SK-N-SH (cell line): Measurements from ENCODE around the gene PPCS. TPM values are rescaled to one million over a fixed set of nuclear protein-coding genes. Genes with fewer than 3 reads are reported as not detected.

Source experiments
- CTCF ChIA-PET: fragments of 300-600, 350-600 bp; formaldehyde crosslinking; extraction: SDS; loops from one replicate; lab custom pipeline; 2021; lab: Yijun Ruan, JAX
- POLR2A ChIA-PET: fragments of 350-600 bp; sonication (Branson Sonifier 250); formaldehyde crosslinking; extraction: SDS; loops from one replicate; lab custom pipeline; 2020; ENCODE audit warnings: antibody characterized with exemption, inconsistent platforms; lab: Yijun Ruan, JAX
- DNase-seq: peaks from one replicate; pipeline ENCODE4 v3.0.0; 2012
- H2AFZ ChIP-seq: fragments of 200-600 bp; sonication (generic); 2 replicates; pipeline ENCODE4 v1.8.1; 2016; ENCODE audit warnings: antibody characterized with exemption, mild to moderate bottlenecking, low read depth
- H3F3A ChIP-seq: fragments of 200-600 bp; sonication (generic); replicated peaks from 2 replicates; pipeline ENCODE3; 2016; ENCODE audit warnings: antibody characterized with exemption, mild to moderate bottlenecking; ENCODE audit not compliant: insufficient read depth
- H3K27ac ChIP-seq, 2 experiments: fragments of 200-500 bp in 1 of 2; fragments of 200-600 bp in 1 of 2; sonication (Bioruptor generic) in 1 of 2; sonication (generic), shearing (Covaris generic) in 1 of 2; 2 replicates each; pipeline versions ENCODE4 v1.5.1 to v1.6.1; 2014 to 2016; ENCODE audit warnings: low read depth in 2 of 2, inconsistent platforms in 1 of 2, low read length in 1 of 2, mild to moderate bottlenecking in 1 of 2, mixed read lengths in 1 of 2
- H3K27me3 ChIP-seq: fragments of 200-600 bp; sonication (generic), shearing (Covaris generic); 2 replicates; pipeline ENCODE4 v1.6.1; 2016; ENCODE audit warnings: mixed run types; ENCODE audit not compliant: insufficient read depth
- H3K36me3 ChIP-seq, 2 experiments: fragments of 200-500 bp in 1 of 2; fragments of 200-600 bp in 1 of 2; sonication (Bioruptor generic) in 1 of 2; sonication (generic) in 1 of 2; replicated peaks in 1 of 2; 2 replicates each; pipeline versions ENCODE3 to v1.5.1; 2014 to 2016; ENCODE audit warnings: low read length in 1 of 2, mild to moderate bottlenecking in 1 of 2; ENCODE audit not compliant: insufficient read depth in 2 of 2, control insufficient read depth in 1 of 2
- H3K4me1 ChIP-seq, 2 experiments: fragments of 200-500 bp in 1 of 2; fragments of 200-600 bp in 1 of 2; sonication (Bioruptor generic) in 1 of 2; sonication (generic), shearing (Covaris generic) in 1 of 2; 2 replicates each; pipeline versions ENCODE4 v1.5.1 to v1.6.1; 2014 to 2016; ENCODE audit warnings: low read depth in 1 of 2, low read length in 1 of 2, mixed run types in 1 of 2; ENCODE audit not compliant: insufficient read depth in 2 of 2, control insufficient read depth in 1 of 2
- H3K4me2 ChIP-seq: fragments of 200-600 bp; sonication (generic), shearing (Covaris generic); 2 replicates; pipeline ENCODE4 v1.6.1; 2017; ENCODE audit warnings: mixed run types
- H3K4me3 ChIP-seq, 2 experiments: fragments of 200-500 bp in 1 of 2; fragments of 200-600 bp in 1 of 2; sonication (Bioruptor generic) in 1 of 2; sonication (generic), shearing (Covaris generic) in 1 of 2; 2 replicates each; pipeline versions ENCODE4 v1.5.1 to v1.8.1; 2014 to 2016; ENCODE audit warnings: low read depth in 2 of 2, inconsistent platforms in 1 of 2, low read length in 1 of 2, mild to moderate bottlenecking in 1 of 2, mixed read lengths in 1 of 2, moderate library complexity in 1 of 2
- H3K79me2 ChIP-seq: fragments of 200-600 bp; sonication (generic); 2 replicates; pipeline ENCODE4 v1.8.1; 2017; ENCODE audit warnings: mild to moderate bottlenecking; ENCODE audit not compliant: insufficient read depth
- H3K9ac ChIP-seq: fragments of 200-600 bp; sonication (generic); 2 replicates; pipeline ENCODE4 v1.6.1; 2017; ENCODE audit warnings: mixed run types
- H3K9me2 ChIP-seq: fragments of 200-600 bp; sonication (generic); 2 replicates; pipeline ENCODE4 v1.6.1; 2017; ENCODE audit warnings: mixed run types
- H3K9me3 ChIP-seq: fragments of 200-600 bp; sonication (generic); 2 replicates; pipeline ENCODE4 v1.6.1; 2017; ENCODE audit warnings: mixed run types, mild to moderate bottlenecking, moderate library complexity
- H4K20me1 ChIP-seq: fragments of 200-600 bp; sonication (generic); 2 replicates; pipeline ENCODE4 v1.6.1; 2017; ENCODE audit warnings: mild to moderate bottlenecking, mixed run types; ENCODE audit not compliant: insufficient read depth
- EZH2phosphoT487 ChIP-seq: fragments of 200-600 bp; sonication (generic); IDR thresholded peaks from 2 replicates; pipeline ENCODE4 v1.6.1; 2017; ENCODE audit warnings: low read depth, mixed run types, mild to moderate bottlenecking, antibody characterized with exemption, moderate library complexity, borderline replicate concordance
- FOSL2 ChIP-seq: IDR thresholded peaks from 2 replicates; pipeline ENCODE4 v1.4.0; 2012; ENCODE audit warnings: low read depth, mild to moderate bottlenecking, moderate library complexity, borderline replicate concordance
- FOXJ3 ChIP-seq: sonication (generic); formaldehyde crosslinking; IDR thresholded peaks from 2 replicates; pipeline ENCODE4 v1.5.1; 2020; ENCODE audit warnings: mild to moderate bottlenecking, missing genetic modification reagents
- JUND ChIP-seq: IDR thresholded peaks from 2 replicates; pipeline ENCODE4 v1.4.0; 2012
- MXI1 ChIP-seq: IDR thresholded peaks from 2 replicates; pipeline ENCODE4 v1.6.1; 2012; ENCODE audit warnings: mild to moderate bottlenecking, low read depth, low read length, improper control_type of control experiment
- NFIC ChIP-seq: IDR thresholded peaks from 2 replicates; pipeline ENCODE4 v1.4.0; 2012; ENCODE audit warnings: borderline replicate concordance
- RAD21 ChIP-seq: IDR thresholded peaks from 2 replicates; pipeline ENCODE4 v1.6.1; 2012; ENCODE audit warnings: mild to moderate bottlenecking, low read length
- RFX5 ChIP-seq: IDR thresholded peaks from 2 replicates; pipeline ENCODE4 v1.6.1; 2012; ENCODE audit warnings: mild to moderate bottlenecking, improper control_type of control experiment, low read length
- TCF12 ChIP-seq: IDR thresholded peaks from 2 replicates; pipeline ENCODE4 v1.4.0; 2012
- WGBS: methylation state at CpG from one replicate; pipeline ENCODE4 v1.1.6; 2017; ENCODE audit warnings: low lambda C conversion rate; 5-methylcytosine and 5-hydroxymethylcytosine counted together
- polyA plus RNA-seq, 3 experiments: library from polyadenylated mRNA; depleted of rRNA; stranded (reverse); fragments of >200 nt; gene quantifications; 2 replicates each; pipeline ENCODE4 v1.2.3, GENCODE V29; 2012
- TF ChIP-seq, protein P1 (sequence below): IDR thresholded peaks from 2 replicates; pipeline ENCODE4 v1.6.1; 2012; ENCODE audit warnings: mild to moderate bottlenecking, low read depth, low read length, moderate library complexity
- TF ChIP-seq, protein P2 (sequence below): fragments of 150-350 bp; IDR thresholded peaks from 2 replicates; pipeline ENCODE4 v1.6.1; 2017; ENCODE audit warnings: antibody characterized with exemption, low read length, low read depth, borderline replicate concordance
- TF ChIP-seq, protein P3 (sequence below): fragments of 150-350 bp; IDR thresholded peaks from 2 replicates; pipeline ENCODE4 v1.6.1; 2016; ENCODE audit warnings: mild to moderate bottlenecking, low read depth, low read length

The PPCS gene
- polyA plus RNA-seq, 1 of the 3 experiments (the other 2 are of a cell fraction): 40.0 TPM

DNA sequence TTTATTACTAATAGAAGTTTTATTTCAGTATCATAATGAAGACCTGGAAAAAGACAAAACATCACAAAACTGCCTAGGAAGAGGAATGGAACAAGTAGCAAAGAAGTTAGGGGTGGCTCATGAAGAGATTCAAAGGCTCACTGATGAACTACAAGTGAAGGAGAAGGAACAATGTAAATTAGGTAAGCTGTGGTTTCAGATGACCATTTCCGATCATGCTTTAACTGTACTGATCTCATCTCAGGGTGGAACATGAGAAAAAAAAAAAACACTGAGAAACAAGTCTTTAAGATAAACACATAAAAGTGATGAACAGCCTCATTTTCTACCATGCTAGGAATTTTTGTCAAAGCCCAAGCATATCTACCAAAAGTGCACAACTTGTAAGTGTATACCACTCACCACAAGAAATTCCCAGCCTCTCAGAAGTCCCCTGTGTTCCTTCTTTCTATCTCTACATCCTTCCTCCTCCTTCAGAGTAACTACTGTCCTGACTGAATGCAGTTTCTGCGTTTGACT lies 26.4 kb downstream of the PPCS start:
- DNase-seq: no peak
- Histone ChIP-seq H3F3A (peaks cover 4% of the 10 kb centered on the region), H3K79me2 (no peaks in the 10 kb centered on the region), H3K27ac (no peak overlapping the region), H3K4me2 (no peak overlapping the region), H3K27me3 (no peaks in the 10 kb centered on the region), H4K20me1 (no peaks in the 10 kb centered on the region), H3K9me2 (no peaks in the 10 kb centered on the region), H3K4me1 (no peaks in the 10 kb centered on the region), H3K36me3 (peaks cover 0 to 3% of the 10 kb centered on the region in 2 experiments), H3K4me3 (no peak overlapping the region), H3K9ac (no peak overlapping the region), H3K9me3 (no peaks in the 10 kb centered on the region), H2AFZ (no peak overlapping the region)
- 96% methylated on average over 2 of the region's 2 CpGs for WGBS
- ChIA-PET CTCF (no interaction called here), POLR2A (no interaction called here)
- TF ChIP-seq, protein P1, sequence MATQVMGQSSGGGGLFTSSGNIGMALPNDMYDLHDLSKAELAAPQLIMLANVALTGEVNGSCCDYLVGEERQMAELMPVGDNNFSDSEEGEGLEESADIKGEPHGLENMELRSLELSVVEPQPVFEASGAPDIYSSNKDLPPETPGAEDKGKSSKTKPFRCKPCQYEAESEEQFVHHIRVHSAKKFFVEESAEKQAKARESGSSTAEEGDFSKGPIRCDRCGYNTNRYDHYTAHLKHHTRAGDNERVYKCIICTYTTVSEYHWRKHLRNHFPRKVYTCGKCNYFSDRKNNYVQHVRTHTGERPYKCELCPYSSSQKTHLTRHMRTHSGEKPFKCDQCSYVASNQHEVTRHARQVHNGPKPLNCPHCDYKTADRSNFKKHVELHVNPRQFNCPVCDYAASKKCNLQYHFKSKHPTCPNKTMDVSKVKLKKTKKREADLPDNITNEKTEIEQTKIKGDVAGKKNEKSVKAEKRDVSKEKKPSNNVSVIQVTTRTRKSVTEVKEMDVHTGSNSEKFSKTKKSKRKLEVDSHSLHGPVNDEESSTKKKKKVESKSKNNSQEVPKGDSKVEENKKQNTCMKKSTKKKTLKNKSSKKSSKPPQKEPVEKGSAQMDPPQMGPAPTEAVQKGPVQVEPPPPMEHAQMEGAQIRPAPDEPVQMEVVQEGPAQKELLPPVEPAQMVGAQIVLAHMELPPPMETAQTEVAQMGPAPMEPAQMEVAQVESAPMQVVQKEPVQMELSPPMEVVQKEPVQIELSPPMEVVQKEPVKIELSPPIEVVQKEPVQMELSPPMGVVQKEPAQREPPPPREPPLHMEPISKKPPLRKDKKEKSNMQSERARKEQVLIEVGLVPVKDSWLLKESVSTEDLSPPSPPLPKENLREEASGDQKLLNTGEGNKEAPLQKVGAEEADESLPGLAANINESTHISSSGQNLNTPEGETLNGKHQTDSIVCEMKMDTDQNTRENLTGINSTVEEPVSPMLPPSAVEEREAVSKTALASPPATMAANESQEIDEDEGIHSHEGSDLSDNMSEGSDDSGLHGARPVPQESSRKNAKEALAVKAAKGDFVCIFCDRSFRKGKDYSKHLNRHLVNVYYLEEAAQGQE: no peak
- TF ChIP-seq, protein P2, sequence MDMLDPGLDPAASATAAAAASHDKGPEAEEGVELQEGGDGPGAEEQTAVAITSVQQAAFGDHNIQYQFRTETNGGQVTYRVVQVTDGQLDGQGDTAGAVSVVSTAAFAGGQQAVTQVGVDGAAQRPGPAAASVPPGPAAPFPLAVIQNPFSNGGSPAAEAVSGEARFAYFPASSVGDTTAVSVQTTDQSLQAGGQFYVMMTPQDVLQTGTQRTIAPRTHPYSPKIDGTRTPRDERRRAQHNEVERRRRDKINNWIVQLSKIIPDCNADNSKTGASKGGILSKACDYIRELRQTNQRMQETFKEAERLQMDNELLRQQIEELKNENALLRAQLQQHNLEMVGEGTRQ: no peak
- TF ChIP-seq FOXJ3 (CRISPR knock-in tag) (no peak), TCF12 (no peak), FOSL2 (no peak), RFX5 (no peak)

DNA sequence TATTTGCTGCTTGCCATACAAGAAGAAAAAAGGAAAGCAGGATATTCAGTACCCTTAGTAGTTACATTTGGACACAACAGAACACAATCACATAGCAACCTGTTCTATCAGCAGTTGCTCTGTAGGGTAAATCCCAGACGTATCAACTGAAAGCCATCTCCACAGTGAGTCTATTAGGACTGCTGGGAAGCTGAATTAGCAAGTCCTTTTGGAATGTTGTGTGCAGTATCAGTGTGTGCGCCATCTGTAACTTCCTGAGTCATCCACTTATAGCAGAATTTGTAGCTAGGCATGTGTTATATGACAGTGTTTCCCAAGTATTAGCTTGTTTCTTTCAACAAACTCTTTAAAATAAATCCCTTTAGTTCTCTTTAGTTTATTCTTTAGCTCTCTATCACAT lies 28.0 kb downstream of the PPCS start:
- TF ChIP-seq EZH2phosphoT487: no peak
- TF ChIP-seq, protein P3, sequence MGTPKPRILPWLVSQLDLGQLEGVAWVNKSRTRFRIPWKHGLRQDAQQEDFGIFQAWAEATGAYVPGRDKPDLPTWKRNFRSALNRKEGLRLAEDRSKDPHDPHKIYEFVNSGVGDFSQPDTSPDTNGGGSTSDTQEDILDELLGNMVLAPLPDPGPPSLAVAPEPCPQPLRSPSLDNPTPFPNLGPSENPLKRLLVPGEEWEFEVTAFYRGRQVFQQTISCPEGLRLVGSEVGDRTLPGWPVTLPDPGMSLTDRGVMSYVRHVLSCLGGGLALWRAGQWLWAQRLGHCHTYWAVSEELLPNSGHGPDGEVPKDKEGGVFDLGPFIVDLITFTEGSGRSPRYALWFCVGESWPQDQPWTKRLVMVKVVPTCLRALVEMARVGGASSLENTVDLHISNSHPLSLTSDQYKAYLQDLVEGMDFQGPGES: no peak
- TF ChIP-seq JUND: peak; percentile 67
- TF ChIP-seq NFIC: peak; percentile 21; the same call in 1 of the 2 replicates
- peak; percentile 73 for TF ChIP-seq TCF12
- TF ChIP-seq MXI1: no peak
- TF ChIP-seq FOSL2: peak; percentile 82
- TF ChIP-seq RAD21: no peak
- ChIA-PET POLR2A (no interaction called here), CTCF (interaction anchor here (1.0 kb wide), 2 partner anchors 9 to 94 kb away, joined by 3 read pairs; no protein-coding TSS in a partner anchor)
- H3F3A ChIP-seq: peaks cover 4% of the 10 kb centered on the region
- 4% methylated on average over 2 of the region's 2 CpGs for WGBS
- no peaks in the 10 kb centered on the region for H3K79me2 ChIP-seq
- no peaks in the 10 kb centered on the region for H3K9me2 ChIP-seq
- no peak overlapping the region for H3K4me3 ChIP-seq
- no peak overlapping the region for H3K4me2 ChIP-seq
- no peak overlapping the region for H3K9ac ChIP-seq
- H4K20me1 ChIP-seq: no peaks in the 10 kb centered on the region
- no peaks in the 10 kb centered on the region for H3K9me3 ChIP-seq
- H3K4me1 ChIP-seq: no peaks in the 10 kb centered on the region
- no peak for DNase-seq
- no peak overlapping the region for H2AFZ ChIP-seq
- no peaks in the 10 kb centered on the region for H3K27me3 ChIP-seq
- peaks cover 0 to 3% of the 10 kb centered on the region in 2 experiments for H3K36me3 ChIP-seq
- H3K27ac ChIP-seq: peak overlapping the region; percentile 19 to 63; a peak in 3 of 4 replicates
